Immature natural killer cell (primary cell): ENCODE results near the gene SPATA33. TPM values are rescaled to one million over a fixed set of nuclear protein-coding genes. Genes with fewer than 3 reads are reported as not detected.
"Not testable (repeated sequence)": the region's sequence is repeated elsewhere in the genome, so short reads cannot be mapped to it uniquely, and the experiment has no call there.

Experiments used
- DNase-seq, 3 donors: peaks; one replicate each; pipeline ENCODE4 v3.0.0; 2022; ENCODE audit warnings: mixed read lengths in 1 of 3
- H3K27ac Mint-ChIP-seq, 6 donors: one replicate each; pipeline ENCODE4 v1.8.0; 2020; ENCODE audit warnings: mixed read lengths in 6 of 6, mild to moderate bottlenecking in 5 of 6, inconsistent platforms in 4 of 6, moderate library complexity in 3 of 6
- H3K27me3 Mint-ChIP-seq, 3 donors: one replicate each; pipeline ENCODE4 v1.8.0; 2020 to 2021; ENCODE audit warnings: low read depth in 3 of 3, mild to moderate bottlenecking in 3 of 3, mixed read lengths in 3 of 3, moderate library complexity in 3 of 3, inconsistent platforms in 1 of 3
- H3K36me3 Mint-ChIP-seq, 3 donors: one replicate each; pipeline ENCODE4 v1.8.0; 2020; ENCODE audit warnings: mixed read lengths in 3 of 3, inconsistent platforms in 2 of 3, mild to moderate bottlenecking in 2 of 3
- H3K4me1 Mint-ChIP-seq, 2 donors: one replicate each; pipeline ENCODE4 v1.8.0; 2020; ENCODE audit warnings: inconsistent platforms in 2 of 2, mild to moderate bottlenecking in 2 of 2, mixed read lengths in 2 of 2, moderate library complexity in 1 of 2
- H3K4me3 Mint-ChIP-seq, 5 donors: one replicate each; pipeline ENCODE4 v1.8.0; 2020; ENCODE audit warnings: mild to moderate bottlenecking in 5 of 5, mixed read lengths in 5 of 5, inconsistent platforms in 3 of 5, moderate library complexity in 3 of 5
- H3K9me3 Mint-ChIP-seq, 6 donors: one replicate each; pipeline ENCODE4 v1.8.0; 2020; ENCODE audit warnings: mild to moderate bottlenecking in 6 of 6, mixed read lengths in 6 of 6, inconsistent platforms in 4 of 6, moderate library complexity in 3 of 6
- polyA plus RNA-seq, 3 donors: library from polyadenylated mRNA; unstranded; fragments of 300-500 nt; fragmentation: Illumina TruSeq; gene quantifications; one replicate each; pipeline ENCODE4 v1.2.3, GENCODE V29; 2021

SPATA33 gene
- polyA plus RNA-seq, 3 donors from 2014 or later = 1.8 to 6.8 (median 4.7) TPM

GRCh38 chr16:89695086-89695874 is 37.6 kb downstream of the SPATA33 start:
- Mint-ChIP-seq H3K9me3 (no peaks in the 10 kb centered on the region), H3K4me3 (peak overlapping the region in 1 of 5 donors; percentile 14), H3K27ac (peak overlapping the region in 5 of 6 donors; percentile 16 to 85 (median 46)), H3K4me1 (peaks cover 24 to 42% of the 10 kb centered on the region in 2 donors), H3K36me3 (peaks cover 5 to 7% (median 6%) of the 10 kb centered on the region in 3 donors), H3K27me3 (peaks cover 5 to 28% (median 17%) of the 10 kb centered on the region in 3 donors)
- no peak for DNase-seq

GRCh38 chr16:89695875-89696669 is 38.4 kb downstream of the SPATA33 start:
- DNase-seq = no peak
- peaks cover 4 to 5% (median 5%) of the 10 kb centered on the region in 3 donors for H3K36me3 Mint-ChIP-seq
- H3K9me3 Mint-ChIP-seq = no peaks in the 10 kb centered on the region
- peak overlapping the region in 5 of 6 donors; percentile 72 to 88 (median 79) for H3K27ac Mint-ChIP-seq
- H3K4me1 Mint-ChIP-seq = peaks cover 24 to 45% of the 10 kb centered on the region in 2 donors
- H3K4me3 Mint-ChIP-seq = peak overlapping the region; percentile 31 to 75 (median 71)
- peaks cover 5 to 28% (median 21%) of the 10 kb centered on the region in 3 donors for H3K27me3 Mint-ChIP-seq

- Mint-ChIP-seq H3K27ac (peak overlapping the region; percentile 51 to 88 (median 78)), H3K9me3 (no peaks in the 10 kb centered on the region), H3K27me3 (peaks cover 5 to 28% (median 25%) of the 10 kb centered on the region in 3 donors), H3K4me3 (peak overlapping the region; percentile 31 to 75 (median 71)), H3K36me3 (peaks cover 4 to 5% (median 5%) of the 10 kb centered on the region in 3 donors), H3K4me1 (peaks cover 24 to 45% of the 10 kb centered on the region in 2 donors)
- DNase-seq = peak; percentile 82 to 84 (median 83)
Measured at GRCh38 chr16:89696670-89697128, 39.1 kb downstream of the SPATA33 start.

- Mint-ChIP-seq H3K9me3 (no peaks in the 10 kb centered on the region), H3K27ac (peak overlapping the region; percentile 51 to 88 (median 78)), H3K4me3 (peak overlapping the region in 2 of 5 donors; percentile 71 to 72), H3K4me1 (peaks cover 26 to 47% of the 10 kb centered on the region in 2 donors), H3K27me3 (peaks cover 5 to 28% (median 25%) of the 10 kb centered on the region in 3 donors), H3K36me3 (peaks cover 4 to 5% (median 5%) of the 10 kb centered on the region in 3 donors)
- DNase-seq = no peak
Measured at GRCh38 chr16:89697161-89697615, 39.6 kb downstream of the SPATA33 start.

- Mint-ChIP-seq H3K4me3 (peak overlapping the region in 1 of 5 donors; percentile 27), H3K27me3 (peaks cover 5 to 28% (median 25%) of the 10 kb centered on the region in 3 donors), H3K36me3 (peaks cover 4 to 5% (median 5%) of the 10 kb centered on the region in 3 donors), H3K27ac (peak overlapping the region in 2 of 6 donors; percentile 45), H3K9me3 (no peaks in the 10 kb centered on the region), H3K4me1 (peaks cover 32 to 52% of the 10 kb centered on the region in 2 donors)
- no peak for DNase-seq
Measured at GRCh38 chr16:89697616-89698331, 40.1 kb downstream of the SPATA33 start.

GRCh38 chr16:89698717-89699116 is 41.1 kb downstream of the SPATA33 start:
- H3K9me3 Mint-ChIP-seq, H3K36me3 Mint-ChIP-seq, DNase-seq: not testable (repeated sequence)
- Mint-ChIP-seq H3K4me1 (peaks cover 32 to 51% of the 10 kb centered on the region in 2 donors), H3K27me3 (peaks cover 5 to 24% (median 23%) of the 10 kb centered on the region in 3 donors), H3K27ac (peak overlapping the region; percentile 44 to 90 (median 78)), H3K4me3 (peak overlapping the region in 1 of 5 donors; percentile 4)

GRCh38 chr16:89699629-89700099 is 42.0 kb downstream of the SPATA33 start:
- H3K36me3 Mint-ChIP-seq, DNase-seq, H3K9me3 Mint-ChIP-seq: not testable (repeated sequence)
- peaks cover 3 to 19% (median 19%) of the 10 kb centered on the region in 3 donors for H3K27me3 Mint-ChIP-seq
- peak overlapping the region; percentile 62 to 84 (median 64) for H3K4me3 Mint-ChIP-seq
- H3K4me1 Mint-ChIP-seq = peaks cover 32 to 49% of the 10 kb centered on the region in 2 donors
- peak overlapping the region; percentile 81 to 90 (median 85) for H3K27ac Mint-ChIP-seq

- Mint-ChIP-seq H3K4me1 (peaks cover 32 to 44% of the 10 kb centered on the region in 2 donors), H3K9me3 (no peaks in the 10 kb centered on the region), H3K27me3 (peaks cover 3 to 17% (median 17%) of the 10 kb centered on the region in 3 donors), H3K27ac (peak overlapping the region; percentile 81 to 88 (median 85)), H3K4me3 (peak overlapping the region; percentile 62 to 84 (median 64)), H3K36me3 (no peaks in the 10 kb centered on the region)
- peak; percentile 95 to 96 (median 96) for DNase-seq
Measured at GRCh38 chr16:89700100-89700648, 42.5 kb downstream of the SPATA33 start.

- DNase-seq = peak; percentile 54 to 64 (median 63)
- Mint-ChIP-seq H3K27ac (peak overlapping the region; percentile 82 to 92 (median 87)), H3K4me1 (peaks cover 28 to 39% of the 10 kb centered on the region in 2 donors), H3K27me3 (peaks cover 3 to 19% (median 12%) of the 10 kb centered on the region in 3 donors), H3K9me3 (no peaks in the 10 kb centered on the region), H3K4me3 (peak overlapping the region; percentile 64 to 84 (median 79)), H3K36me3 (no peaks in the 10 kb centered on the region)
Measured at GRCh38 chr16:89700649-89701424, 43.2 kb downstream of the SPATA33 start.

GRCh38 chr16:89701425-89702406 is 44.1 kb downstream of the SPATA33 start, which contains the start of gene SPATA2L:
Gene SPATA2L, minus strand, starts transcription at chr16:89701705. Its CDS starts 473 bp downstream, at chr16:89701232.
- peak; percentile 97 to 98 (median 98) for DNase-seq
- Mint-ChIP-seq H3K36me3 (no peaks in the 10 kb centered on the region), H3K4me1 (peaks cover 24 to 34% of the 10 kb centered on the region in 2 donors), H3K4me3 (peak within 1 kb of the TSS; percentile 67 to 84 (median 79)), H3K27me3 (peaks cover 3 to 17% (median 7%) of the 10 kb centered on the region in 3 donors), H3K27ac (peak within 1 kb of the TSS; percentile 82 to 92 (median 87)), H3K9me3 (no peaks in the 10 kb centered on the region)

- Mint-ChIP-seq H3K27me3 (peaks cover 3 to 19% (median 6%) of the 10 kb centered on the region in 3 donors), H3K36me3 (no peaks in the 10 kb centered on the region), H3K9me3 (no peaks in the 10 kb centered on the region), H3K4me3 (no peak overlapping the region), H3K27ac (no peak overlapping the region), H3K4me1 (peaks cover 15 to 25% of the 10 kb centered on the region in 2 donors)
- DNase-seq = no peak
Measured at GRCh38 chr16:89704281-89704680, 46.6 kb downstream of the SPATA33 start.
